HS-5 (cell line): ENCODE data around the gene NCAM1.
"Not testable (repeated sequence)": the region's sequence is repeated elsewhere in the genome, so short reads cannot be mapped to it uniquely, and the experiment has no call there.

Experiments
- DNase-seq: peaks from one replicate; pipeline ENCODE4 v3.0.0-alpha.2; 2012; ENCODE audit warnings: low read depth

Gene NCAM1

DNA sequence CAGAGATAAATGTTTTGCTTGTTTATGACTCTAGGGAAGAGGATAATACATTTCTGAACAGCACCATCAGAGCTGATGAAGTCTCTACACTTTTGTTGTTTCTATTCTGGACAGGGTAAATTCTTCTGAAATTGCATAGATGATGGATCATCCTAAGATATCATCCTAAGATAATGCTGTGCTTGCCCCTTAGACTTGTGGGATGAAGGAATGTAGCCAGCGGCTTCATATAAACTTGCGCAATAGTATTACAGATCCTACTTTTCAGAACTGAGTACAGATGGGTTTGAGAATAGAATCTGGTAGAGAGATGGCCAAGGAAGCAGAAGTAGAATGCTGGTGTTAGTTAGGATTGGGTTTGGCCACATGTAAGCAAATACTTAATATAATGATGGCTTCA is 61.0 kb downstream of the NCAM1 start:
- DNase-seq, result no peak

DNA sequence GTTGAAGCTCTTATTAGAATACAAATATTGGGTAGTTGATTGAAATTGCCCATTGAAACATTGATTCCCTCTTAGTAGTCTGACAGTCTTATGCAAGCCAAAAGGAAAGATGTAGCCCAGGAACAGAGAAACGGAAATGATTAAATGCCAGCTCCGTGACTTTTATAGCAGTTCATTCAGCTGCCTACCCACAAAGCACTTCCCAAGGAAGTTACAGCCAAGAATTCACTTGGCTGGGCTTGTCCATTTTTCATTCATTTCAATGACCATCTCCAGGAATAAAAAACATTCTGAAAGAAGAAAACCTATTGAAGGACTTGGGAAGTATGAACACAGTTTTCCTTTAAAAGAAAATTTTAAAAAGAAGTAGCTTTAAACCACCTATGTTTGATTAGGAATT is 62.0 kb downstream of the NCAM1 start:
- DNase-seq, result no peak

DNA sequence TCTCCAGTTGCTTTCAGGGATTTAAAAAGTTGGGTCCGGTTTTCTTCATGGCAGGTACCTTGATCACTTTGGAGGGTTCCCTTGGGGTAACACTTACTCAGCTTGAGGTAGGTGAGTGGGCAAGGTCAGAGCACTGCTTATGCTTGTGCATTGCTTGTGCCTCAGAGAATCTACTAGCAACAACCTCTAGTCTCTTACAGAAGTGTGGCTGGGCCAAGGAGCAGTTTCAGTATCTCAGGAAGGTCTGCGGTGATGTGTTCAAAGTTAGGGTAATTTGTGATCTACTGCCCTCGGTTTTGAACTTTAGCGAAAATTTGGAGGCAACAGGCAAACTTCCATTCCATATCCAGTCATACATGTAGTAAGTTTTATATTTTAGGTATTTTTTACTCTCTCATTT is 62.8 kb downstream of the NCAM1 start:
- DNase-seq, result no peak

DNA sequence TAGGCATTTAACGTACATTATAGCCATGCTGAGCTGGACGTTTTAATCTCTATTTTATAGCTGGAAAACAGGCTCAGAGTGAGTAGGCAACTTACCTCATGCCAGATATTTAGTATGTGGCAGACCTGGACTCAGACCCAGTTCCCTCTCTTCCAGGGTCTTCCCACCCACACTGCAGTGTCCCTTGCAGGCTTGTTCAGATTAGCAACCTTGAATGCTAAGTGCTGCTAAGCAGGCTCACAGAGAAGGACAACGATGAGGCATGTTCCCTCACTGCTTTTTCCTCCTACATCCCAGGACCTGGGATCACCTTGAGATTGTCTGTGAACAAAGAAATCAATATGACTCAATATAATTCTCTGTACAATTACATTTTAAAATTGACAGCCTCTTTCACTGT is 65.6 kb downstream of the NCAM1 start:
- DNase-seq, result no peak

DNA sequence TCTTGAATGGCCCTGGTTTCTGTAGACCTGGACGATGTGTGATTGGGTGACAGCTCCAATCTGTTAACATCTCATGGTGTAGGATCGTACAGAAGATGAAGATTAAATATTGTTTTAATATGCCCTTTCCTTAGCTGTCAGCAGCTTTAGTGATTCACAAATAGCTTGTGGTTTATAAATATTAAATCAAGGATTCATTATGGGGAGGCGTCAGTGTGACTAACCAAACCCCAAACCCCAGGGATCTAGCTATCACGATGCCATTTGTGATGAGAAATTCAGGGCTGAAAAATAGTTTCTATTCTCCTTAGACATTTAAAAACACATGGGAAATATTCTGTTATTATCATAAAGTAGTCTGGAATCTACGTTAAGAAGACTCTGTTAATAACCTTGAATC is 73.4 kb downstream of the NCAM1 start:
- no peak for DNase-seq

DNA sequence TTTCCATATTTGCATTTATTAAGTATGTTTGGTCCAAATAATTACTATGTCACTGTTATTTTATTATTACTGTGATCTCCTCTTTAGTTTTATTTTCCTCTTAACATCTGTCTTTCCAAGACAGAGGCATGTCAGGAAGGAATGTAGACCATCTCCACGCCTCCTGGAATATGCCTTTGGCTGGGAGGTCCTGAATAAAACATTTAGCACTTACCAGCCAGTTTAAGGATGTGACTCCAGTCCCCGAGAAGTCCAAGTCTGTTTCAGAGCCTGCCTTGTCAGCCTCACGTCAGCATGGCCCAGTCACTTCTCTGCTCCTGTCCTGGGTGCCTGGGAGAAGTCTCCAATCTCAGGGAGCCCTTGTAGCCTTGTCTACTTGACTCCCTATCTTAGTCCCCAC is 74.5 kb downstream of the NCAM1 start:
- no peak for DNase-seq

DNA sequence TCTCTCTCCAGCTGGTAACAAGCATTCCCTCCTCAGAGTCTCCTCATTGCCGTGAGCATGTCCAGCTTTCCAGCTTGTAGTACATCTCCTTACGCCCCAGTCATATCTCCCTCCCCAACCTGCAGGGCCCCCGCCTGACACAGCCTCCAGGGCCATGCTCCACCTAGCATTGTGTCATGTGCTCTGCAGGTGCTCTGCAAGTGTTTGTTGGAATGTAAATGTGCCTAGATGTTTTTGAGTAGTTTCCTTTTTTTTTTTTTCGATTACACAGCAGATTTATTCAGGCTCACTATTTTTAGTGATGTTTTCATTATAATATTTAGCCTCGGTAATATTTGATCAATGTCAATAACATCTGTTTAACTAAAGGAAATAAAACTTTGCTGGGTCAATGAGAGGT is 82.5 kb downstream of the NCAM1 start:
- DNase-seq, result no peak

- no peak for DNase-seq
Measured at GRCh38 chr11:113045146-113045545, 83.9 kb downstream of the NCAM1 start.

DNA sequence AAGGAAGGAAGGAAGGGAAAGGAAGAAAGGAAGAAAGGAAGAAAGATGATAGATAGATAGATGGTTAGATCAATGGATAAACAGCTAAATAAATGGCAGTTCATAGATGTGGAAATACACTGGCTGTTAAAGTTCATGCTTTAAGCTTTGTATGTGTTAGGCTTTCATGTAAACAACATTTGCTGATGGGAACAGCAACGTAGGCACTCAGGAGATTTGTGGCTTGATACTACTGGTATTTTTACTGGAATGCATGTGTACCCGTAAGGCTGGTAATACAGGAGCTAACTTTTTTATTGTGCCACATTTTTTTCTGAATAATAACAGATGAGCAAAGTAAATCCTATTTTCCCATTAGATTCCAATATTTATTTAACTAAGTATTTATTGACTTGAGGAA is 85.6 kb downstream of the NCAM1 start:
- DNase-seq, result no peak

- DNase-seq, result peak; percentile 81
Measured at GRCh38 chr11:113048820-113049768, 87.9 kb downstream of the NCAM1 start.

DNA sequence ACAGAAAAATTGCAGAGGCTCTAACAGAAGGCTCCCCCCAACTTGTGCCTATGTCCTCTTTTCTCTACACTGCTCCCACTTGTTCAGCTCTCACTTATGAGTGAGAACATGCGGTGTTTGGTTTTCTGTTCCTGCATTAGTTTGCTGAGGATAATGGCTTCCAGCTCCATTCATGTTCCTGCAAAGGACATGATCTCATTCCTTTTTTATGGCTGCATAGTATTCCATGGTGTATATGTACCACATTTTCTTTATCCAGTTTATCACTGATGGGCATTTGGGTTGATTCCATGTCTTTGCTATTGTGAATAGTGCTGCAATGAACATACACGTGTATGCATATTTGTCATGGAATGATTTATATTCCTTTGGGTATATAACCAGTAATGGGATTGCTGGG is 91.8 kb downstream of the NCAM1 start:
- not testable (repeated sequence) for DNase-seq

DNA sequence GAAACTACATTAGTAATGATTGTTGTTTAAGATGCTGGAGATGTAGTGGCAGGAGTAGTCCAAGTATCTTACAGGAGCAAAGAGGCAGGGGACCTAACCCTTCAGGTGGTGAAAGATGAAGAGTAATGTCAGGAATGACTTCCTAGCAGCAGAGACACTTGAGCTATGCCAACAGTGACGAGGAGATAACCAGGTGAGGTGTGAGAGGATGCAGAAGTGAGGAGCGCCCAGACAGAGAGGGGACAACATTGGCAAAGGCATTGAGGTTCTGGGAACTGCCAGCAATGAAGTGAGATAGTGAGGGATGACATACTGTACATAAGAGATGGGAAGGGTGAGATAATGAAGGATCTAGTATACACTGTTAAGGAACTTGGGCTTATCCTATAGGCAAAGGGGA is 95.8 kb downstream of the NCAM1 start:
- DNase-seq, result no peak

DNA sequence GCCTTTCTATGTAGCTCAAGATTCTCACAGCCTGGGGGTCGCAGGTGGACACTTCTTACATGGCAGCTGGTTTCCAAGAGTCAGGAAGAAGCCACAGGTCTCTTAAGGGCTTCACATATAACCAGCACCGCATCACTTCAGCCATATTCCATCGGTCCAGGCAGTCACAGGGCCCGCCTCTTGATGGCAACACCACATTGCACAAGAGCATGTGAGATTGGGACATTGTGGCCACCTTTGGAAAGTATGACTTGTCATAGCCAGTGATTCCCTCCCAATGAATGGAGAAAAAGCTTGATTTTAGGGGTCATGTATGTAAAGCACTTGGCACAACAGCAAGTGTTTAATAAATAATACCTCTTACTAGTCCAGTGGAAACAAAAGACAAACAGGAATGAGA is 98.3 kb downstream of the NCAM1 start:
- no peak for DNase-seq

DNA sequence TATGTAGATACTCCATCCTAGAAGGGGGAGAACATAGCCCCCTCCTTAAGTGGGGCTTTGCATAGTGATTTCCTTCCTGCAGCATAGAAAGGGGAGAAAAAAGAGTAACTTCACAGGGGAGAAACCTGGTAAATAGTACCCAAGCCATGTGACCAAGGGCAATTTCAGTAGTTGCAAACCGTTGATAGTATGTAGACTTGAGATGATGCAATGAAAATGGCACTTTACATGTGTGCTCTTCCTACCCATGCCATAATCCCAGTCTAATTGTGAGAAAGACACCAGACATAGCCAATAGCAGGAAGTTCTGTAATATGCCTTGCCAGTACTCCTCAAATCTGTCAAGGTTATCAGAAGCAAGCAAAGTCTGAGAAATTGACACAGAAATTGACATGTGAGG is 104.1 kb downstream of the NCAM1 start:
- no peak for DNase-seq

DNA sequence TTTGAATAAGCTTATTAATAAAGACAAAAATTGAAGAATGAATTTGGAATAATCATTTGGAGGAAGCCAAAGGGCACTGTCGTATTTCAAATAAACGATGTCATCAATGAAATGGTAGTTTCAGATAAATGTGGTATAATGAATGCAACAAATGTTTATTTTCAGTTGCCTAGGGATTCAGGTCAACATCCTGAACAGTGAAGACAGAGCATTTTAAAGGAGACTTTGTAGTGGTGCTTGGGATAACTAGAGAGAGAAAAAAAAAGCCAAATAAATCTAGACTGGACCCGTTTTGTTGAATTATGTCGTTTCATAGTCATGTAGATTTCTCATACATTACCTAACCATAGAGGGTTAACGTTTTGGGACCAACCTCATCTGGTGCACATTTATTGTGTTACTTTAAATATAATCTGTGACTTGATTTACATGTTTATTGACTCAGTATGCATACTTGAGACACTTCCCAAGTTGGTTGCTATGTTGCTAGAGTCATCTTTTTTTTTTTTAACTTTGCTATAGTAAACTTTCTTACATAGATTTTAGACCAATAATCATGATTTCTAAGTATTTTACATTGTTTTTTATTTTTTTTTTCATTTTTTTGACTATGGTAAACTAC is 111.1 kb downstream of the NCAM1 start:
- no peak for DNase-seq

DNA sequence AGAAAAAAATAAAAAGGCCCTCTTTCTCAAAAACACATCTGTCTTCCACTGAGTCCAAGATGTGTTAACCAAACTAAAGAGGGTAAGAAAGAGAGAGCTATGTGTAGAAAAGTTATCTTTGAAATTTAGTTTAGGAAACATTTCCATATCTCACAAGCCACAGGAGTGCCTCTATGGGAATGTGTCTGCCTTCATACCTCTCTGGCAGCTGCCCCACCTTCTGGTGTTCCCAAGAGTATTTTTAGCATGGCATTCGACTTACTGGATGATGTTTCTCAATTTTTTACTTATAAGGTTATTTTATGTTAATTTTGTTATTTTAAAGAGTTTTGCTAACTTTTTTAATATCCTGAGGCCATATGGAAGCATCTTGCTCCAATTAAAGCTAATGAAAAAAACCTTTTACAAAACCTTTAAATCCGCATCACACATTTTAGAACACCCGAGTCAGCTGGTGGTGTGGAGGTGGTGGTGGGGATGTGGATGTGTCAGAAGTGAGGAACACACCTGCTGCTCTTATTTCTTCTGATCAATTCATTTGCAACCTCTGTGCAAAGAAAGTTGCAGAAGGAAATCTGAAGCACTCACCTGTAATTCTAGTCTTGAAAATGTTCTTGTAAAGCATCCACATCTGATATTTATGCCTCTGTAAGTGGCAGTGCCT is 112.2 kb downstream of the NCAM1 start:
- no peak for DNase-seq

- no peak for DNase-seq
Measured at GRCh38 chr11:113075586-113076095, 114.4 kb downstream of the NCAM1 start.

GRCh38 chr11:113077379-113077778 is 116.2 kb downstream of the NCAM1 start:
- DNase-seq, result no peak

- DNase-seq, result no peak
Measured at GRCh38 chr11:113082341-113082955, 121.2 kb downstream of the NCAM1 start.

DNA sequence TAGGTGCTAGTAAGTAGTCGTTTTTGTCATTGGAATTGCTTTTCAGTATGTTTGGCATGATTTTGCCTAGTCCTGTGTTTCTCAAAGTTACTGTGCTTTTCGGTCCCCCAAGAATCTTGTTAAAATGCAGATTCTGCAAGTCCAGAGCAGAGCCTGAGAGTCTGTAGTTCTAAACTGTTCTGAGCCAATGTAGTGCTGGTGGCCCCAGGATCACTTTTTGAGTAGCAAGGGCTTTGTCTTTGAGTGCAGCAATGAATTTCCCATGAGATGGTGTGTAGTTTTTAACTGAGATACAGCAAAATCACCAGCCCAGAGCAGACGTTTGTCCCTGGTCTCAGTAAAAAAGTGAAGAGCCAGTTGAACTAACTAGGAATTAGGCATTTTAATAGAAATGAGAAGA is 122.4 kb downstream of the NCAM1 start:
- DNase-seq, result no peak

- no peak for DNase-seq
Measured at GRCh38 chr11:113084297-113084696, 123.1 kb downstream of the NCAM1 start.

DNA sequence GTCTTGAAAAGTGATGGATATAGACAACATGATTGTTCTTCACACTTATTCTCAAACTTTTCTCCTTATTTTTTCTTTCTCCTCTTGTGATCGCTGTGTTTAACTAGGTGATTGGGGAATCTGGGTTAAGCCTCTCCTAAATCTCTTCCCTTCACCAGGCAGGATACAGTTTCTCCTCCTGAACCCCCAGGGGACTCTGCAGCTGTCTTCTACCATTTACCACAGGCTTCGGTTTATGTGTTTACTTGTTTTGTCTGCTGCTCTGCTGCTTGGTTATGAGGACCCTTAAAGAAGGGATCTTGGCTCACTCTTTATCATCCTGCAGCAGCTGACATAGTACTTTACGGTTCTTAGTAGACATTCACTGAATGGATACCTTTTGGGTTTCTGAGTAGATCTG is 124.2 kb downstream of the NCAM1 start:
- DNase-seq, result no peak
